ENCODE results near the gene CHD6.

CHD6 gene

GRCh38 chr20:41476013-41476441, 142.2 kb downstream of the CHD6 start (continued):
- TF ChIP-seq ZNF394 (tag by site-specific recombination; IDR thresholded peaks at IDR 0.05; ENCODE audit: borderline replicate concordance) (no peak), ZNF146 (tag by site-specific recombination; IDR thresholded peaks at IDR 0.05) (no peak), ZNF341 (tag by site-specific recombination; IDR thresholded peaks at IDR 0.05; ENCODE audit: low read depth) (no peak), ZIC2 (tag by site-specific recombination; IDR thresholded peaks at IDR 0.05) (peak; percentile 75), ZNF610 (tag by site-specific recombination; IDR thresholded peaks at IDR 0.05; ENCODE audit: borderline replicate concordance) (peak; percentile 44; the same call in 1 of the 2 replicates), OVOL3 (tag by site-specific recombination; IDR thresholded peaks at IDR 0.05) (peak; percentile 94; the same call in 1 of the 2 replicates), GLIS2 (tag by site-specific recombination; IDR thresholded peaks at IDR 0.05) (no peak), ZNF596 (tag by site-specific recombination; IDR thresholded peaks at IDR 0.05) (no peak), BCL6B (tag by site-specific recombination; IDR thresholded peaks at IDR 0.05) (no peak), ZNF624 (tag by site-specific recombination; IDR thresholded peaks at IDR 0.05) (no peak), ZNF175 (tag by site-specific recombination; IDR thresholded peaks at IDR 0.05) (no peak), GLIS1 (tag by site-specific recombination; IDR thresholded peaks at IDR 0.05) (no peak), ZNF658 (tag by site-specific recombination; IDR thresholded peaks at IDR 0.05) (no peak), ZNF174 (tag by site-specific recombination; IDR thresholded peaks at IDR 0.05) (no peak), GFI1B (tag by site-specific recombination; IDR thresholded peaks at IDR 0.05) (no peak), ZBTB48 (tag by site-specific recombination; IDR thresholded peaks at IDR 0.05) (peak; percentile 74; the same call in 1 of the 2 replicates), SP7 (tag by site-specific recombination; IDR thresholded peaks at IDR 0.05) (peak; percentile 68), ZNF792 (tag by site-specific recombination; IDR thresholded peaks at IDR 0.05) (no peak), ZNF645 (tag by site-specific recombination; IDR thresholded peaks at IDR 0.05) (no peak), OSR2 (tag by site-specific recombination; IDR thresholded peaks at IDR 0.05) (peak; percentile 69), ZNF148 (tag by site-specific recombination; IDR thresholded peaks at IDR 0.05; ENCODE audit: borderline replicate concordance) (no peak), YY2 (tag by site-specific recombination; IDR thresholded peaks at IDR 0.05) (no peak), GLI2 (tag by site-specific recombination; IDR thresholded peaks at IDR 0.05; ENCODE audit: borderline replicate concordance, low read depth) (peak; percentile 56; the same call in 1 of the 2 replicates), PRDM1 (tag by site-specific recombination; IDR thresholded peaks at IDR 0.05) (no peak), ZNF114 (tag by site-specific recombination; IDR thresholded peaks at IDR 0.05) (no peak), ZNF600 (tag by site-specific recombination; IDR thresholded peaks at IDR 0.05) (no peak), ZNF48 (tag by site-specific recombination; IDR thresholded peaks at IDR 0.05) (no peak), ZXDB (tag by site-specific recombination; IDR thresholded peaks at IDR 0.05) (peak; percentile 84), ZNF133 (tag by site-specific recombination; IDR thresholded peaks at IDR 0.05) (no peak)
- TF ChIP-seq, protein P1, sequence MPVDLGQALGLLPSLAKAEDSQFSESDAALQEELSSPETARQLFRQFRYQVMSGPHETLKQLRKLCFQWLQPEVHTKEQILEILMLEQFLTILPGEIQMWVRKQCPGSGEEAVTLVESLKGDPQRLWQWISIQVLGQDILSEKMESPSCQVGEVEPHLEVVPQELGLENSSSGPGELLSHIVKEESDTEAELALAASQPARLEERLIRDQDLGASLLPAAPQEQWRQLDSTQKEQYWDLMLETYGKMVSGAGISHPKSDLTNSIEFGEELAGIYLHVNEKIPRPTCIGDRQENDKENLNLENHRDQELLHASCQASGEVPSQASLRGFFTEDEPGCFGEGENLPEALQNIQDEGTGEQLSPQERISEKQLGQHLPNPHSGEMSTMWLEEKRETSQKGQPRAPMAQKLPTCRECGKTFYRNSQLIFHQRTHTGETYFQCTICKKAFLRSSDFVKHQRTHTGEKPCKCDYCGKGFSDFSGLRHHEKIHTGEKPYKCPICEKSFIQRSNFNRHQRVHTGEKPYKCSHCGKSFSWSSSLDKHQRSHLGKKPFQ (tag by site-specific recombination; IDR thresholded peaks at IDR 0.05) = 0 out of 2 replicates have a peak, but pooled peaks have one; percentile 33
- TF ChIP-seq, protein P2, sequence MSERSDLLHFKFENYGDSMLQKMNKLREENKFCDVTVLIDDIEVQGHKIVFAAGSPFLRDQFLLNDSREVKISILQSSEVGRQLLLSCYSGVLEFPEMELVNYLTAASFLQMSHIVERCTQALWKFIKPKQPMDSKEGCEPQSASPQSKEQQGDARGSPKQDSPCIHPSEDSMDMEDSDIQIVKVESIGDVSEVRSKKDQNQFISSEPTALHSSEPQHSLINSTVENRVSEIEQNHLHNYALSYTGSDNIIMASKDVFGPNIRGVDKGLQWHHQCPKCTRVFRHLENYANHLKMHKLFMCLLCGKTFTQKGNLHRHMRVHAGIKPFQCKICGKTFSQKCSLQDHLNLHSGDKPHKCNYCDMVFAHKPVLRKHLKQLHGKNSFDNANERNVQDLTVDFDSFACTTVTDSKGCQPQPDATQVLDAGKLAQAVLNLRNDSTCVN (tag by site-specific recombination; optimal IDR thresholded peaks at IDR 0.05) = no peak
- TF ChIP-seq, protein P3, sequence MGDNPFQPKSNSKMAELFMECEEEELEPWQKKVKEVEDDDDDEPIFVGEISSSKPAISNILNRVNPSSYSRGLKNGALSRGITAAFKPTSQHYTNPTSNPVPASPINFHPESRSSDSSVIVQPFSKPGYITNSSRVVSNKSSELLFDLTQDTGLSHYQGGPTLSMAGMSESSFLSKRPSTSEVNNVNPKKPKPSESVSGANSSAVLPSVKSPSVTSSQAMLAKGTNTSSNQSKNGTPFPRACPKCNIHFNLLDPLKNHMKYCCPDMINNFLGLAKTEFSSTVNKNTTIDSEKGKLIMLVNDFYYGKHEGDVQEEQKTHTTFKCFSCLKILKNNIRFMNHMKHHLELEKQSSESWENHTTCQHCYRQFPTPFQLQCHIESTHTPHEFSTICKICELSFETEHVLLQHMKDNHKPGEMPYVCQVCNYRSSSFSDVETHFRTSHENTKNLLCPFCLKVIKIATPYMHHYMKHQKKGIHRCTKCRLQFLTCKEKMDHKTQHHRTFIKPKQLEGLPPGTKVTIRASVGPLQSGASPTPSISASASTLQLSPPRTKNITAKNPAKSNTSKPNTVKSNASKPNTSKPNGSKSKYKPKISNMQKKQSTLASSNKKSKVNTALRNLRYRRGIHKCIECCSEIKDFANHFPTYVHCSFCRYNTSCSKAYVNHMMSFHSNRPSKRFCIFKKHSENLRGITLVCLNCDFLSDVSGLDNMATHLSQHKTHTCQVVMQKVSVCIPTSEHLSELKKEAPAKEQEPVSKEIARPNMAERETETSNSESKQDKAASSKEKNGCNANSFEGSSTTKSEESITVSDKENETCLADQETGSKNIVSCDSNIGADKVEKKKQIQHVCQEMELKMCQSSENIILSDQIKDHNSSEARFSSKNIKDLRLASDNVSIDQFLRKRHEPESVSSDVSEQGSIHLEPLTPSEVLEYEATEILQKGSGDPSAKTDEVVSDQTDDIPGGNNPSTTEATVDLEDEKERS (tag by site-specific recombination; IDR thresholded peaks at IDR 0.05) = no peak
